Measurements from ENCODE around the gene IRF3.

The IRF3 gene

GRCh38 chr19:49667473-49667872 is 1.8 kb upstream of the IRF3 start:
- TF ChIP-seq, protein P1, sequence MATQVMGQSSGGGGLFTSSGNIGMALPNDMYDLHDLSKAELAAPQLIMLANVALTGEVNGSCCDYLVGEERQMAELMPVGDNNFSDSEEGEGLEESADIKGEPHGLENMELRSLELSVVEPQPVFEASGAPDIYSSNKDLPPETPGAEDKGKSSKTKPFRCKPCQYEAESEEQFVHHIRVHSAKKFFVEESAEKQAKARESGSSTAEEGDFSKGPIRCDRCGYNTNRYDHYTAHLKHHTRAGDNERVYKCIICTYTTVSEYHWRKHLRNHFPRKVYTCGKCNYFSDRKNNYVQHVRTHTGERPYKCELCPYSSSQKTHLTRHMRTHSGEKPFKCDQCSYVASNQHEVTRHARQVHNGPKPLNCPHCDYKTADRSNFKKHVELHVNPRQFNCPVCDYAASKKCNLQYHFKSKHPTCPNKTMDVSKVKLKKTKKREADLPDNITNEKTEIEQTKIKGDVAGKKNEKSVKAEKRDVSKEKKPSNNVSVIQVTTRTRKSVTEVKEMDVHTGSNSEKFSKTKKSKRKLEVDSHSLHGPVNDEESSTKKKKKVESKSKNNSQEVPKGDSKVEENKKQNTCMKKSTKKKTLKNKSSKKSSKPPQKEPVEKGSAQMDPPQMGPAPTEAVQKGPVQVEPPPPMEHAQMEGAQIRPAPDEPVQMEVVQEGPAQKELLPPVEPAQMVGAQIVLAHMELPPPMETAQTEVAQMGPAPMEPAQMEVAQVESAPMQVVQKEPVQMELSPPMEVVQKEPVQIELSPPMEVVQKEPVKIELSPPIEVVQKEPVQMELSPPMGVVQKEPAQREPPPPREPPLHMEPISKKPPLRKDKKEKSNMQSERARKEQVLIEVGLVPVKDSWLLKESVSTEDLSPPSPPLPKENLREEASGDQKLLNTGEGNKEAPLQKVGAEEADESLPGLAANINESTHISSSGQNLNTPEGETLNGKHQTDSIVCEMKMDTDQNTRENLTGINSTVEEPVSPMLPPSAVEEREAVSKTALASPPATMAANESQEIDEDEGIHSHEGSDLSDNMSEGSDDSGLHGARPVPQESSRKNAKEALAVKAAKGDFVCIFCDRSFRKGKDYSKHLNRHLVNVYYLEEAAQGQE (IDR thresholded peaks at IDR 0.05; ENCODE audit: insufficient read depth in 1 of 2, low read depth in 2 of 2, low read length in 2 of 2): no peak
- TF ChIP-seq POLR2AphosphoS5 (IDR thresholded peaks at IDR 0.05; ENCODE audit: low read depth, low read length): no peak
- no peak for TF ChIP-seq SIN3A (IDR thresholded peaks at IDR 0.05; ENCODE audit: borderline replicate concordance, insufficient read depth, low read length)
- TF ChIP-seq FOXP2 (optimal IDR thresholded peaks at IDR 0.05; ENCODE audit: borderline replicate concordance, extremely low read depth, extremely low read length, insufficient read depth): no peak
- TF ChIP-seq TAF1 (IDR thresholded peaks at IDR 0.05; ENCODE audit: borderline replicate concordance, insufficient read depth, low read length): no peak

GRCh38 chr19:49666120-49666444 is 425 bp upstream of the IRF3 start:
- TF ChIP-seq SIN3A (IDR thresholded peaks at IDR 0.05; ENCODE audit: borderline replicate concordance, insufficient read depth, low read length) (no peak), POLR2AphosphoS5 (IDR thresholded peaks at IDR 0.05; ENCODE audit: low read depth, low read length) (no peak), TAF1 (IDR thresholded peaks at IDR 0.05; ENCODE audit: borderline replicate concordance, insufficient read depth, low read length) (no peak), FOXP2 (optimal IDR thresholded peaks at IDR 0.05; ENCODE audit: borderline replicate concordance, extremely low read depth, extremely low read length, insufficient read depth) (no peak)
- TF ChIP-seq, protein P1 (IDR thresholded peaks at IDR 0.05; ENCODE audit: insufficient read depth in 1 of 2, low read depth in 2 of 2, low read length in 2 of 2): no peak

- TF ChIP-seq SIN3A (IDR thresholded peaks at IDR 0.05; ENCODE audit: borderline replicate concordance, insufficient read depth, low read length) (no peak), TAF1 (IDR thresholded peaks at IDR 0.05; ENCODE audit: borderline replicate concordance, insufficient read depth, low read length) (no peak), FOXP2 (optimal IDR thresholded peaks at IDR 0.05; ENCODE audit: borderline replicate concordance, extremely low read depth, extremely low read length, insufficient read depth) (no peak), POLR2AphosphoS5 (IDR thresholded peaks at IDR 0.05; ENCODE audit: low read depth, low read length) (no peak)
- TF ChIP-seq, protein P1 (IDR thresholded peaks at IDR 0.05; ENCODE audit: insufficient read depth in 1 of 2, low read depth in 2 of 2, low read length in 2 of 2): no peak
These were observed 664 bp downstream of the IRF3 start for GRCh38 chr19:49665036-49665350.

- TF ChIP-seq SIN3A (IDR thresholded peaks at IDR 0.05; ENCODE audit: borderline replicate concordance, insufficient read depth, low read length): no peak
- TF ChIP-seq FOXP2 (optimal IDR thresholded peaks at IDR 0.05; ENCODE audit: borderline replicate concordance, extremely low read depth, extremely low read length, insufficient read depth): peak; percentile 72
- TF ChIP-seq TAF1 (IDR thresholded peaks at IDR 0.05; ENCODE audit: borderline replicate concordance, insufficient read depth, low read length): peak; percentile 45; the same call in 1 of the 2 replicates
- peak; percentile 83 for TF ChIP-seq POLR2AphosphoS5 (IDR thresholded peaks at IDR 0.05; ENCODE audit: low read depth, low read length)
- TF ChIP-seq, protein P1 (IDR thresholded peaks at IDR 0.05; ENCODE audit: insufficient read depth in 1 of 2, low read depth in 2 of 2, low read length in 2 of 2): 0 out of 4 replicates have a peak, but pooled peaks of 1 of the 2 experiments have one; percentile 21
These were observed 1.3 kb downstream of the IRF3 start for GRCh38 chr19:49664171-49665035.
